ENCODE measurements around the gene STXBP4.

DNA sequence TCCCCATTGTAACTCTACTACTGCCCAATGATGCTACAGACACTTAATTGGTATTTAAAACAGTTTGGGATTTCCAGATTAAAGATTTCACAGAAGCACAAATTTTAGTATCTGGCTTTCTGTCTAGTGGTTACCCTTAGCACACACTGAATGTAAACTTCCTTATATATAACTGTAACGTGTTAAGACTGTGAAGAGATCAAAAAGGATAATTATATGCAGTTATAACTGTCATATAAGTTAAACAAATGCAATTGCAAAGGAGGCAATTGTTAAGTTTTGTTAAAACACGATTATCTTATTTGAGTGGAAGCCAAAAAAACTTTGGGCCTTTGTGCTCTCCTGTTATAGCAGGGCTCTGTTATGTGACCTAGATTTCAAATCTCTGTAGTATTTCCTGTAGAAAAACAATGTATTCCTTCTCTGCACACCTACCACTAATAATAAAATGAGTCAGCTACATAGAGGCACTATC lies 147.9 kb downstream of the STXBP4 start:
- TF ChIP-seq, protein P1, sequence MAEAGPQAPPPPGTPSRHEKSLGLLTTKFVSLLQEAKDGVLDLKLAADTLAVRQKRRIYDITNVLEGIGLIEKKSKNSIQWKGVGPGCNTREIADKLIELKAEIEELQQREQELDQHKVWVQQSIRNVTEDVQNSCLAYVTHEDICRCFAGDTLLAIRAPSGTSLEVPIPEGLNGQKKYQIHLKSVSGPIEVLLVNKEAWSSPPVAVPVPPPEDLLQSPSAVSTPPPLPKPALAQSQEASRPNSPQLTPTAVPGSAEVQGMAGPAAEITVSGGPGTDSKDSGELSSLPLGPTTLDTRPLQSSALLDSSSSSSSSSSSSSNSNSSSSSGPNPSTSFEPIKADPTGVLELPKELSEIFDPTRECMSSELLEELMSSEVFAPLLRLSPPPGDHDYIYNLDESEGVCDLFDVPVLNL (CRISPR knock-in tag; IDR thresholded peaks at IDR 0.05; ENCODE audit: borderline replicate concordance, low read depth), result no peak
- TF ChIP-seq, protein P2, sequence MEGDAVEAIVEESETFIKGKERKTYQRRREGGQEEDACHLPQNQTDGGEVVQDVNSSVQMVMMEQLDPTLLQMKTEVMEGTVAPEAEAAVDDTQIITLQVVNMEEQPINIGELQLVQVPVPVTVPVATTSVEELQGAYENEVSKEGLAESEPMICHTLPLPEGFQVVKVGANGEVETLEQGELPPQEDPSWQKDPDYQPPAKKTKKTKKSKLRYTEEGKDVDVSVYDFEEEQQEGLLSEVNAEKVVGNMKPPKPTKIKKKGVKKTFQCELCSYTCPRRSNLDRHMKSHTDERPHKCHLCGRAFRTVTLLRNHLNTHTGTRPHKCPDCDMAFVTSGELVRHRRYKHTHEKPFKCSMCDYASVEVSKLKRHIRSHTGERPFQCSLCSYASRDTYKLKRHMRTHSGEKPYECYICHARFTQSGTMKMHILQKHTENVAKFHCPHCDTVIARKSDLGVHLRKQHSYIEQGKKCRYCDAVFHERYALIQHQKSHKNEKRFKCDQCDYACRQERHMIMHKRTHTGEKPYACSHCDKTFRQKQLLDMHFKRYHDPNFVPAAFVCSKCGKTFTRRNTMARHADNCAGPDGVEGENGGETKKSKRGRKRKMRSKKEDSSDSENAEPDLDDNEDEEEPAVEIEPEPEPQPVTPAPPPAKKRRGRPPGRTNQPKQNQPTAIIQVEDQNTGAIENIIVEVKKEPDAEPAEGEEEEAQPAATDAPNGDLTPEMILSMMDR (IDR thresholded peaks at IDR 0.05), result no peak
- TF ChIP-seq FOXK1 (CRISPR knock-in tag; IDR thresholded peaks at IDR 0.05) (no peak), NR2C2 (CRISPR knock-in tag; IDR thresholded peaks at IDR 0.05) (no peak), NR1H2 (CRISPR knock-in tag; IDR thresholded peaks at IDR 0.05) (no peak), EMX1 (CRISPR knock-in tag; IDR thresholded peaks at IDR 0.05) (no peak), KAT7 (CRISPR knock-in tag; IDR thresholded peaks at IDR 0.05; ENCODE audit: borderline replicate concordance) (no peak), ZNF232 (CRISPR knock-in tag; IDR thresholded peaks at IDR 0.05) (no peak)
- TF ChIP-seq, protein P3, sequence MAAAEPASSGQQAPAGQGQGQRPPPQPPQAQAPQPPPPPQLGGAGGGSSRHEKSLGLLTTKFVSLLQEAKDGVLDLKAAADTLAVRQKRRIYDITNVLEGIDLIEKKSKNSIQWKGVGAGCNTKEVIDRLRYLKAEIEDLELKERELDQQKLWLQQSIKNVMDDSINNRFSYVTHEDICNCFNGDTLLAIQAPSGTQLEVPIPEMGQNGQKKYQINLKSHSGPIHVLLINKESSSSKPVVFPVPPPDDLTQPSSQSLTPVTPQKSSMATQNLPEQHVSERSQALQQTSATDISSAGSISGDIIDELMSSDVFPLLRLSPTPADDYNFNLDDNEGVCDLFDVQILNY (CRISPR knock-in tag; IDR thresholded peaks at IDR 0.05), result no peak
- TF ChIP-seq, protein P4, sequence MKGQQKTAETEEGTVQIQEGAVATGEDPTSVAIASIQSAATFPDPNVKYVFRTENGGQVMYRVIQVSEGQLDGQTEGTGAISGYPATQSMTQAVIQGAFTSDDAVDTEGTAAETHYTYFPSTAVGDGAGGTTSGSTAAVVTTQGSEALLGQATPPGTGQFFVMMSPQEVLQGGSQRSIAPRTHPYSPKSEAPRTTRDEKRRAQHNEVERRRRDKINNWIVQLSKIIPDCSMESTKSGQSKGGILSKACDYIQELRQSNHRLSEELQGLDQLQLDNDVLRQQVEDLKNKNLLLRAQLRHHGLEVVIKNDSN (CRISPR knock-in tag; IDR thresholded peaks at IDR 0.05), result no peak
- TF ChIP-seq, protein P5, sequence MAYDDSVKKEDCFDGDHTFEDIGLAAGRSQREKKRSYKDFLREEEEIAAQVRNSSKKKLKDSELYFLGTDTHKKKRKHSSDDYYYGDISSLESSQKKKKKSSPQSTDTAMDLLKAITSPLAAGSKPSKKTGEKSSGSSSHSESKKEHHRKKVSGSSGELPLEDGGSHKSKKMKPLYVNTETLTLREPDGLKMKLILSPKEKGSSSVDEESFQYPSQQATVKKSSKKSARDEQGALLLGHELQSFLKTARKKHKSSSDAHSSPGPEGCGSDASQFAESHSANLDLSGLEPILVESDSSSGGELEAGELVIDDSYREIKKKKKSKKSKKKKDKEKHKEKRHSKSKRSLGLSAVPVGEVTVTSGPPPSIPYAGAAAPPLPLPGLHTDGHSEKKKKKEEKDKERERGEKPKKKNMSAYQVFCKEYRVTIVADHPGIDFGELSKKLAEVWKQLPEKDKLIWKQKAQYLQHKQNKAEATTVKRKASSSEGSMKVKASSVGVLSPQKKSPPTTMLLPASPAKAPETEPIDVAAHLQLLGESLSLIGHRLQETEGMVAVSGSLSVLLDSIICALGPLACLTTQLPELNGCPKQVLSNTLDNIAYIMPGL (CRISPR knock-in tag; IDR thresholded peaks at IDR 0.05), result no peak
- TF ChIP-seq, protein P6, sequence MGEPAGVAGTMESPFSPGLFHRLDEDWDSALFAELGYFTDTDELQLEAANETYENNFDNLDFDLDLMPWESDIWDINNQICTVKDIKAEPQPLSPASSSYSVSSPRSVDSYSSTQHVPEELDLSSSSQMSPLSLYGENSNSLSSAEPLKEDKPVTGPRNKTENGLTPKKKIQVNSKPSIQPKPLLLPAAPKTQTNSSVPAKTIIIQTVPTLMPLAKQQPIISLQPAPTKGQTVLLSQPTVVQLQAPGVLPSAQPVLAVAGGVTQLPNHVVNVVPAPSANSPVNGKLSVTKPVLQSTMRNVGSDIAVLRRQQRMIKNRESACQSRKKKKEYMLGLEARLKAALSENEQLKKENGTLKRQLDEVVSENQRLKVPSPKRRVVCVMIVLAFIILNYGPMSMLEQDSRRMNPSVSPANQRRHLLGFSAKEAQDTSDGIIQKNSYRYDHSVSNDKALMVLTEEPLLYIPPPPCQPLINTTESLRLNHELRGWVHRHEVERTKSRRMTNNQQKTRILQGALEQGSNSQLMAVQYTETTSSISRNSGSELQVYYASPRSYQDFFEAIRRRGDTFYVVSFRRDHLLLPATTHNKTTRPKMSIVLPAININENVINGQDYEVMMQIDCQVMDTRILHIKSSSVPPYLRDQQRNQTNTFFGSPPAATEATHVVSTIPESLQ (CRISPR knock-in tag; IDR thresholded peaks at IDR 0.05), result no peak
- TF ChIP-seq, protein P7, sequence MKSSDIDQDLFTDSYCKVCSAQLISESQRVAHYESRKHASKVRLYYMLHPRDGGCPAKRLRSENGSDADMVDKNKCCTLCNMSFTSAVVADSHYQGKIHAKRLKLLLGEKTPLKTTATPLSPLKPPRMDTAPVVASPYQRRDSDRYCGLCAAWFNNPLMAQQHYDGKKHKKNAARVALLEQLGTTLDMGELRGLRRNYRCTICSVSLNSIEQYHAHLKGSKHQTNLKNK (CRISPR knock-in tag; IDR thresholded peaks at IDR 0.05), result no peak

All from WTC11 (cell line).